Measurements from ENCODE around the gene OGFR. TPM values are rescaled to one million over a fixed set of nuclear protein-coding genes. Genes with fewer than 3 reads are reported as not detected.

The OGFR gene
- polyA plus RNA-seq, 1 donor (not counting 4 experiments of a cell fraction or from before 2014, with no cell fraction given), result 39.8 TPM

DNA sequence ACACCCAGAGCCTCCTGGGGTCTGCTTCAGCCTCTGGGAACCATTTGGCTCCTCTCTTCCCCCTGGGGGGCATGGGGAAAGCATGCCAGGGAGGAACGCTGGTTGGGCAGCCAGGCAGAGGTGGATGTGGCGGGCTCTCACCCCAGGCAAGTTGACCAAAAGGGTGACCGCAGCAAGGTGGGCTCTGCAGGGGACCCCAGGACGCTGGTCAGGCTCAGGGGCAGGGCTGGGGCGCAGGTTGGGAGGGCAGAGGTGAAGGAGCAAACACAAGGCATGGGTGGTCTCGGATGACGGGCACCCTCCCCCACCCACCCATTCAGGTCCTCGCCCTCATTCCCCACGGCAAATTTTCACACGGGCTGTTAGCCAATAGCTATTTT is 38.6 kb upstream of the OGFR start:
- peaks cover 12% of the 10 kb centered on the region for H3K4me1 ChIP-seq (ENCODE audit: control insufficient read depth, extremely low read depth, insufficient read depth, low read length)
- FAIRE-seq (no peak), DNase-seq (ENCODE audit: low read depth, low spot score) (no peak)
- H3K9me3 ChIP-seq (ENCODE audit: control insufficient read depth, low read depth, low read length), result no peaks in the 10 kb centered on the region
- H3K27me3 ChIP-seq (ENCODE audit: control insufficient read depth, extremely low read depth, insufficient read depth, low read length), result peaks cover 22% of the 10 kb centered on the region
- H3K79me2 ChIP-seq (ENCODE audit: control insufficient read depth, insufficient read depth, low read length), result no peaks in the 10 kb centered on the region
- H4K20me1 ChIP-seq (ENCODE audit: control insufficient read depth, extremely low read depth, insufficient read depth, low read length), result peaks cover 2% of the 10 kb centered on the region
- dilution Hi-C loops (cut with MboI; ENCODE audit: extremely low pct_ligation_motif_present, low sequenced_read_pairs), result no loop called here
- H3K4me2 ChIP-seq (ENCODE audit: control insufficient read depth, extremely low read depth, insufficient read depth, low read depth, low read length), result no peak overlapping the region
- H2AFZ ChIP-seq (ENCODE audit: control insufficient read depth, low read length), result no peak overlapping the region
- H3K36me3 ChIP-seq (ENCODE audit: control insufficient read depth in 2 of 2, extremely low read depth in 1 of 2, insufficient read depth in 2 of 2, low read length in 2 of 2), result no peaks in the 10 kb centered on the region
- TF ChIP-seq EZH2 (IDR thresholded peaks at IDR 0.05; ENCODE audit: low read length), result no peak
- TF ChIP-seq, protein P1, sequence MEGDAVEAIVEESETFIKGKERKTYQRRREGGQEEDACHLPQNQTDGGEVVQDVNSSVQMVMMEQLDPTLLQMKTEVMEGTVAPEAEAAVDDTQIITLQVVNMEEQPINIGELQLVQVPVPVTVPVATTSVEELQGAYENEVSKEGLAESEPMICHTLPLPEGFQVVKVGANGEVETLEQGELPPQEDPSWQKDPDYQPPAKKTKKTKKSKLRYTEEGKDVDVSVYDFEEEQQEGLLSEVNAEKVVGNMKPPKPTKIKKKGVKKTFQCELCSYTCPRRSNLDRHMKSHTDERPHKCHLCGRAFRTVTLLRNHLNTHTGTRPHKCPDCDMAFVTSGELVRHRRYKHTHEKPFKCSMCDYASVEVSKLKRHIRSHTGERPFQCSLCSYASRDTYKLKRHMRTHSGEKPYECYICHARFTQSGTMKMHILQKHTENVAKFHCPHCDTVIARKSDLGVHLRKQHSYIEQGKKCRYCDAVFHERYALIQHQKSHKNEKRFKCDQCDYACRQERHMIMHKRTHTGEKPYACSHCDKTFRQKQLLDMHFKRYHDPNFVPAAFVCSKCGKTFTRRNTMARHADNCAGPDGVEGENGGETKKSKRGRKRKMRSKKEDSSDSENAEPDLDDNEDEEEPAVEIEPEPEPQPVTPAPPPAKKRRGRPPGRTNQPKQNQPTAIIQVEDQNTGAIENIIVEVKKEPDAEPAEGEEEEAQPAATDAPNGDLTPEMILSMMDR (optimal IDR thresholded peaks at IDR 0.05 in 1 of 3, IDR thresholded peaks at IDR 0.05 in 1 of 3, conservative IDR thresholded peaks at IDR 0.05 in 1 of 3; ENCODE audit: extremely low read depth in 1 of 3, insufficient read depth in 2 of 3, low read length in 3 of 3), result no peak
- H3K4me3 ChIP-seq (ENCODE audit: control insufficient read depth in 2 of 3, extremely low read depth in 1 of 3, insufficient read depth in 2 of 3, low read depth in 1 of 3, low read length in 3 of 3), result no peak overlapping the region
- H3K9me1 ChIP-seq (ENCODE audit: control insufficient read depth, extremely low read depth, insufficient read depth, low read length), result no peaks in the 10 kb centered on the region
- no peak overlapping the region for H3K27ac ChIP-seq (ENCODE audit: control insufficient read depth, insufficient read depth, low read length)
- H3K9ac ChIP-seq (ENCODE audit: control insufficient read depth, extremely low read depth, insufficient read depth, low read length), result no peak overlapping the region

DNA sequence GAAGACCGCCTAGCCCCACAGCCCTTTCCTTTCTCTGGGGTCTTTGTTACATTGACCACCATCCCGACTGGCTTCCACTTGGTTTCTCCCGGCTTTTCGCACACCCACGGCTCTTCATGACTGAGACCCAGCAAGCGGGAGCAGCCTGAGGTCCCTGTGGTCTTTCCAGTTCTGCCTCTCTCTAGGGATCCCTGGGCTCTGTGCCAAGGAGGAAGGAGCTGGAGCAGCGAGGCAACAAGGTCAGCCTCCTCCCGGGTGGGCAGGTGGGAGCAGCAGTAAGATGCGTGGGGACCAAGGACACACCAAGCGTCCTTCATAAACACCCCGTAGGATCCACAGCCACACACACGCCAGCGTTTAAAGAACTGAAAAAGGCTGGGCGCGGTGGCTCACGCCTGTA is 37.9 kb upstream of the OGFR start:
- H2AFZ ChIP-seq (ENCODE audit: control insufficient read depth, low read length), result no peak overlapping the region
- dilution Hi-C loops (cut with MboI; ENCODE audit: extremely low pct_ligation_motif_present, low sequenced_read_pairs), result no loop called here
- H3K9ac ChIP-seq (ENCODE audit: control insufficient read depth, extremely low read depth, insufficient read depth, low read length), result no peak overlapping the region
- DNase-seq (ENCODE audit: low read depth, low spot score) (no peak), FAIRE-seq (no peak)
- no peaks in the 10 kb centered on the region for H3K79me2 ChIP-seq (ENCODE audit: control insufficient read depth, insufficient read depth, low read length)
- H3K4me1 ChIP-seq (ENCODE audit: control insufficient read depth, extremely low read depth, insufficient read depth, low read length), result peaks cover 12% of the 10 kb centered on the region
- H3K4me2 ChIP-seq (ENCODE audit: control insufficient read depth, extremely low read depth, insufficient read depth, low read depth, low read length), result no peak overlapping the region
- H4K20me1 ChIP-seq (ENCODE audit: control insufficient read depth, extremely low read depth, insufficient read depth, low read length), result peaks cover 2% of the 10 kb centered on the region
- peaks cover 22% of the 10 kb centered on the region for H3K27me3 ChIP-seq (ENCODE audit: control insufficient read depth, extremely low read depth, insufficient read depth, low read length)
- no peak overlapping the region for H3K27ac ChIP-seq (ENCODE audit: control insufficient read depth, insufficient read depth, low read length)
- no peak for TF ChIP-seq EZH2 (IDR thresholded peaks at IDR 0.05; ENCODE audit: low read length)
- TF ChIP-seq, protein P1 (optimal IDR thresholded peaks at IDR 0.05 in 1 of 3, IDR thresholded peaks at IDR 0.05 in 1 of 3, conservative IDR thresholded peaks at IDR 0.05 in 1 of 3; ENCODE audit: extremely low read depth in 1 of 3, insufficient read depth in 2 of 3, low read length in 3 of 3), result no peak
- no peaks in the 10 kb centered on the region for H3K9me3 ChIP-seq (ENCODE audit: control insufficient read depth, low read depth, low read length)
- no peaks in the 10 kb centered on the region for H3K36me3 ChIP-seq (ENCODE audit: control insufficient read depth in 2 of 2, extremely low read depth in 1 of 2, insufficient read depth in 2 of 2, low read length in 2 of 2)
- no peaks in the 10 kb centered on the region for H3K9me1 ChIP-seq (ENCODE audit: control insufficient read depth, extremely low read depth, insufficient read depth, low read length)
- no peak overlapping the region for H3K4me3 ChIP-seq (ENCODE audit: control insufficient read depth in 2 of 3, extremely low read depth in 1 of 3, insufficient read depth in 2 of 3, low read depth in 1 of 3, low read length in 3 of 3)

Measured in keratinocyte (primary cell).